HCT116 (cell line): ENCODE results near the gene AGAP1. TPM values are rescaled to one million over a fixed set of nuclear protein-coding genes. Genes with fewer than 3 reads are reported as not detected.

Experiments used
- ATAC-seq: fragments of 200-7000 bp; cut with Tn5 transposase; 2 replicates; pipeline ENCODE4 v1.9.1; 2020; ENCODE audit warnings: mild to moderate bottlenecking, moderate library complexity
- BruUV-seq: library from RNA; stranded (reverse); fragments of 400-500 nt; replicated peaks from 2 replicates; lab custom pipeline; 2021; lab: Mats Ljungman, UMichigan
- CTCF ChIA-PET: fragments of 300-600 bp; sonication (Branson Sonifier 250); formaldehyde crosslinking; loops from one replicate; lab custom pipeline; 2021; ENCODE audit warnings: antibody characterized with exemption; lab: Charles Lee
- POLR2A ChIA-PET: fragments of 300-600, 350-600 bp; sonication (Branson Sonifier 250); formaldehyde crosslinking; loops from one replicate; lab custom pipeline; 2021; ENCODE audit warnings: antibody characterized with exemption; lab: Charles Lee
- RAD21 ChIA-PET, 2 experiments: fragments of 300-600 bp; sonication (Branson Sonifier 250); formaldehyde crosslinking; loops; one replicate each; lab custom pipeline; 2023; ENCODE audit warnings: low total read pairs in 2 of 2; ENCODE audit not compliant: uncharacterized antibody in 2 of 2, unreplicated experiment in 2 of 2, low non-redundant PET in 1 of 2; lab: Charles Lee
- DNase-seq: peaks from one replicate; pipeline ENCODE4 v3.0.0-alpha.2; 2010; ENCODE audit warnings: low read depth, low spot score
- H2AFZ ChIP-seq: fragments of 200-600 bp; shearing (Covaris generic), sonication (generic); 2 replicates; pipeline ENCODE4 v1.6.1; 2017; ENCODE audit warnings: low read depth, mixed run types, mixed read lengths, antibody characterized with exemption, low read length; ENCODE audit not compliant: poor library complexity, severe bottlenecking
- H3K27ac ChIP-seq: 2 replicates; pipeline ENCODE4 v1.5.1; 2012; ENCODE audit warnings: low read depth, low read length
- H3K27me3 ChIP-seq: fragments of 200-600 bp; sonication (generic); 2 replicates; pipeline ENCODE4 v1.6.1; 2016; ENCODE audit warnings: mixed run types, low read length, mixed read lengths; ENCODE audit not compliant: insufficient read depth
- H3K36me3 ChIP-seq, 2 experiments: fragments of 200-500 bp in 1 of 2; fragments of 200-600 bp in 1 of 2; sonication (Bioruptor generic) in 1 of 2; sonication (generic) in 1 of 2; 2 replicates each; pipeline versions ENCODE4 v1.5.1 to v1.6.1; 2014 to 2016; ENCODE audit warnings: low read length in 2 of 2, inconsistent platforms in 1 of 2, mixed read lengths in 1 of 2, mixed run types in 1 of 2; ENCODE audit not compliant: insufficient read depth in 2 of 2, control insufficient read depth in 1 of 2
- H3K4me1 ChIP-seq, 2 experiments: fragments of 200-600 bp in 1 of 2; sonication (generic) in 1 of 2; 2 replicates each; pipeline versions ENCODE4 v1.5.1 to v1.6.1; 2012 to 2017; ENCODE audit warnings: low read length in 2 of 2, inconsistent platforms in 1 of 2, mild to moderate bottlenecking in 1 of 2, mixed read lengths in 1 of 2, mixed run types in 1 of 2, moderate library complexity in 1 of 2; ENCODE audit not compliant: insufficient read depth in 2 of 2, control insufficient read depth in 1 of 2
- H3K4me2 ChIP-seq: fragments of 200-600 bp; sonication (generic); 2 replicates; pipeline ENCODE4 v1.6.1; 2017; ENCODE audit warnings: mixed run types, low read length, mixed read lengths
- H3K4me3 ChIP-seq, 2 experiments: fragments of 200-600 bp in 1 of 2; sonication (generic) in 1 of 2; replicated peaks in 1 of 2; 2 replicates each; pipeline ENCODE4 v1.5.1; 2011 to 2016; ENCODE audit warnings: low read length in 2 of 2, control low read depth in 1 of 2, low read depth in 1 of 2, mild to moderate bottlenecking in 1 of 2, mixed read lengths in 1 of 2, mixed run types in 1 of 2
- H3K79me2 ChIP-seq: fragments of 200-600 bp; sonication (generic); 2 replicates; pipeline ENCODE4 v1.6.1; 2017; ENCODE audit warnings: mild to moderate bottlenecking, mixed run types, low read length, moderate library complexity, mixed read lengths; ENCODE audit not compliant: insufficient read depth
- H3K9ac ChIP-seq: fragments of 200-600 bp; sonication (generic); 2 replicates; pipeline ENCODE4 v1.6.1; 2016; ENCODE audit warnings: low read length, mixed read lengths
- H3K9me2 ChIP-seq: fragments of 200-600 bp; sonication (generic), shearing (Covaris generic); 2 replicates; pipeline ENCODE4 v1.6.1; 2017; ENCODE audit warnings: mixed run types, mild to moderate bottlenecking, moderate library complexity; ENCODE audit not compliant: insufficient read depth
- H3K9me3 ChIP-seq, 2 experiments: fragments of 200-500 bp in 1 of 2; fragments of 200-600 bp in 1 of 2; sonication (Bioruptor generic) in 1 of 2; sonication (generic) in 1 of 2; 2 replicates each; pipeline ENCODE4 v1.6.1; 2014 to 2017; ENCODE audit warnings: low read length in 2 of 2, mixed read lengths in 2 of 2, inconsistent platforms in 1 of 2, low read depth in 1 of 2, mild to moderate bottlenecking in 1 of 2, mixed run types in 1 of 2, moderate library complexity in 1 of 2; ENCODE audit not compliant: control insufficient read depth in 1 of 2, insufficient read depth in 1 of 2
- H4K20me1 ChIP-seq: fragments of 200-600 bp; sonication (generic), shearing (Covaris generic); 2 replicates; pipeline ENCODE4 v1.6.1; 2017; ENCODE audit warnings: mixed run types, mild to moderate bottlenecking, moderate library complexity; ENCODE audit not compliant: insufficient read depth
- ATF3 ChIP-seq: IDR thresholded peaks from 2 replicates; pipeline ENCODE4 v1.6.1; 2012
- CBX3 ChIP-seq: IDR thresholded peaks from 2 replicates; pipeline ENCODE4 v1.6.1; 2012; ENCODE audit warnings: low read depth
- CTCF ChIP-seq, 3 experiments: fragments of 200-600 bp in 1 of 3; sonication (generic) in 1 of 3; IDR thresholded peaks in 2 of 3; conservative IDR thresholded peaks in 1 of 3; 2 replicates each; pipeline ENCODE4 v1.5.1; 2012 to 2017; ENCODE audit warnings: low read depth in 2 of 3, low read length in 2 of 3, antibody characterized with exemption in 1 of 3, borderline replicate concordance in 1 of 3, control low read depth in 1 of 3, mild to moderate bottlenecking in 1 of 3, mixed read lengths in 1 of 3, mixed run types in 1 of 3, moderate library complexity in 1 of 3; ENCODE audit not compliant: insufficient read depth in 1 of 3
- EGR1 ChIP-seq: IDR thresholded peaks from 2 replicates; pipeline ENCODE4 v1.6.1; 2012; ENCODE audit warnings: low read depth
- EZH2 ChIP-seq: fragments of 200-600 bp; sonication (generic); IDR thresholded peaks from 2 replicates; pipeline ENCODE4 v1.6.1; 2017; ENCODE audit warnings: antibody characterized with exemption, mixed run types
- EZH2phosphoT487 ChIP-seq: fragments of 200-600 bp; IDR thresholded peaks from 2 replicates; pipeline ENCODE4 v1.6.1; 2018; ENCODE audit warnings: antibody characterized with exemption, borderline replicate concordance
- FOSL1 ChIP-seq: IDR thresholded peaks from 2 replicates; pipeline ENCODE4 v1.6.1; 2012; ENCODE audit warnings: low read depth
- JUND ChIP-seq: IDR thresholded peaks from 2 replicates; pipeline ENCODE4 v1.6.1; 2012
- MAX ChIP-seq: IDR thresholded peaks from 2 replicates; pipeline ENCODE4 v1.6.1; 2012
- POLR2A ChIP-seq: IDR thresholded peaks from 2 replicates; pipeline ENCODE4 v1.7.0; 2011; ENCODE audit warnings: borderline replicate concordance; ENCODE audit not compliant: insufficient read depth, insufficient read length; ENCODE audit errors: extremely low read depth
- REST ChIP-seq: IDR thresholded peaks from 2 replicates; pipeline ENCODE4 v1.6.1; 2012; ENCODE audit warnings: low read depth
- SRF ChIP-seq: IDR thresholded peaks from 2 replicates; pipeline ENCODE4 v1.6.1; 2012; ENCODE audit warnings: low read depth
- YY1 ChIP-seq: IDR thresholded peaks from 2 replicates; pipeline ENCODE4 v1.6.1; 2011; ENCODE audit warnings: low read length, low read depth, moderate library complexity, mild to moderate bottlenecking; ENCODE audit not compliant: insufficient replicate concordance; ENCODE audit errors: extremely low read depth
- ZFX ChIP-seq: fragments of 450-650 bp; IDR thresholded peaks from 2 replicates; pipeline ENCODE4 v1.6.1; 2017
- ZNF274 ChIP-seq: fragments of 200-500 bp; sonication (Bioruptor generic); IDR thresholded peaks from 2 replicates; pipeline ENCODE4 v1.6.1; 2014; ENCODE audit warnings: mild to moderate bottlenecking, low read depth, low read length, inconsistent platforms
- intact Hi-C: fragments of 100-400 bp; cut with micrococcal nuclease; formaldehyde crosslinking; loops from 2 replicates; pipeline ENCODE4 v1.10.0; 2022
- total RNA-seq: library from RNA; stranded (reverse); gene quantifications from one replicate; pipeline ENCODE4 v1.2.1, GENCODE V29; 2021; ENCODE audit not compliant: unreplicated experiment

The AGAP1 gene
- total RNA-seq, 1 experiment from 2014 or later: 43.8 TPM

DNA sequence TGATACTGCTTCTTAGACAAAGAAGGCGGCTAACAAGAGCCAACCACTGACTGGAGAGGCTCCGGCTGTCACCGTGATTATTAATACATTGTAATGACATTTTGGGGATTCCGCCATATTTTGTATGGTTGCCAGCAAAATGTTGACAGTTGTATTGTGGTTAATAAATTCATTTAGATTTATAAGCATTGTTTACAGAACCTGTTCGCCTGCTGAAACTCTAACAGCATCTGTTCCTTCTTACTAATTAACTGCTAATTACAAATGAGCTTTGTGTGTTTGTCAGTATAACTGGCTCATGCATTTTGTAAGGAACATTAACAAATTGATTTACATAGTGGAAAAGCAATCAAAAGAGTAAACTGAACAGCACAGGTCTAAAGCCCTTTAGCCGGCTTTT lies 342.0 kb downstream of the AGAP1 start:
- Histone ChIP-seq H3K4me1 (peaks cover 0 to 6% of the 10 kb centered on the region in 2 experiments; a peak in 1 of 4 replicates), H3K4me3 (no peak overlapping the region), H3K79me2 (no peaks in the 10 kb centered on the region), H3K4me2 (no peak overlapping the region)
- no TSS peak for BruUV-seq
- no peak for TF ChIP-seq CBX3
- TF ChIP-seq EGR1: no peak
- no peak for TF ChIP-seq ATF3
- TF ChIP-seq FOSL1: no peak
- TF ChIP-seq POLR2A: no peak
- no peak for TF ChIP-seq YY1
- no peak for TF ChIP-seq ZFX
- TF ChIP-seq, all 23 proteins: peak for 0
- DNase-seq (no peak), ATAC-seq (no peak)
- no peaks in the 10 kb centered on the region for H4K20me1 ChIP-seq
- H3K27ac ChIP-seq: no peak overlapping the region
- no peaks in the 10 kb centered on the region for H3K9me3 ChIP-seq
- no peaks in the 10 kb centered on the region for H3K9me2 ChIP-seq
- POLR2A ChIA-PET: no interaction called here
- RAD21 ChIA-PET: no interaction called here
- no peaks in the 10 kb centered on the region for H3K27me3 ChIP-seq
- H3K9ac ChIP-seq: no peak overlapping the region
- H2AFZ ChIP-seq: no peak overlapping the region
- CTCF ChIA-PET: no interaction called here
- intact Hi-C loops: no loop called here
- H3K36me3 ChIP-seq: no peaks in the 10 kb centered on the region

DNA sequence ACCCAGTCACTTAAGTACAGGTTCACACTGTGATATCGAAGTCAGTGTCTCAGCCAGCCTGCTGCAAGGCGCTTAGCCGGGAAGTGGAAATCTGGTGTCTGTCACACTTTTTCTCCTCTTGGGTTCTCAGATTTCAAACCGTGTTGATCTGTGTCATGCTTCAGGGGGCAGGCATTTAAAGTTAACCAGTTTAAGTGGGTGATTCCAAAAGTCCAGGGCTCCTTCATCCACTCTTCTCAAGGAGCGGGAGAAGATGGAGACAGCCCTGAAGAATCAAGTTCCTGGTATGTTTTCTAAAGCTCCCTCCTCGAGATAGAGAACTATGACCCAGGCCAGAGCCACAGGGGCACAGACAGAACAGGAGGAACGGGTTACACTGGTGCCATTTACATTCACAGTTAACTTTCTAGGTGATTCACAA lies 342.7 kb downstream of the AGAP1 start:
- peaks cover 0 to 6% of the 10 kb centered on the region in 2 experiments; a peak in 1 of 4 replicates for H3K4me1 ChIP-seq
- no peaks in the 10 kb centered on the region for H3K27me3 ChIP-seq
- H3K27ac ChIP-seq: no peak overlapping the region
- H3K9me3 ChIP-seq: no peaks in the 10 kb centered on the region
- H3K4me3 ChIP-seq: no peak overlapping the region
- ATAC-seq: no peak
- intact Hi-C loops: no loop called here
- no peaks in the 10 kb centered on the region for H3K79me2 ChIP-seq
- CTCF ChIA-PET: no interaction called here
- RAD21 ChIA-PET: no interaction called here
- no TSS peak for BruUV-seq
- POLR2A ChIA-PET: no interaction called here
- no peak overlapping the region for H3K9ac ChIP-seq
- H2AFZ ChIP-seq: no peak overlapping the region
- no peaks in the 10 kb centered on the region for H4K20me1 ChIP-seq
- no peak overlapping the region for H3K4me2 ChIP-seq
- H3K9me2 ChIP-seq: no peaks in the 10 kb centered on the region
- H3K36me3 ChIP-seq: no peaks in the 10 kb centered on the region
- no peak for DNase-seq
- TF ChIP-seq ZNF274 (no peak), EZH2phosphoT487 (no peak), ZFX (no peak), EGR1 (no peak), SRF (no peak), YY1 (no peak), REST (no peak), FOSL1 (no peak), CTCF (IDR thresholded peaks at IDR 0.05 in 2 of 3, conservative IDR thresholded peaks at IDR 0.05 in 1 of 3; ENCODE audit: borderline replicate concordance in 1 of 3, insufficient read depth in 1 of 3, low read depth in 2 of 3, low read length in 2 of 3) (no peak), MAX (no peak), JUND (no peak), EZH2 (no peak)
